Loucy (cell line): Measurements from ENCODE around the gene IL12RB1.
A peak's percentile ranks its signal among the peaks of the same experiment; 100 is the strongest.

ENCODE experiments used
- CTCF ChIP-seq: fragments of 200-600 bp; sonication (generic); conservative IDR thresholded peaks from 2 replicates; pipeline ENCODE4 v1.5.1; 2014; ENCODE audit warnings: mild to moderate bottlenecking, antibody characterized with exemption, low read length
- EZH2phosphoT487 ChIP-seq: fragments of 200-600 bp; IDR thresholded peaks from 2 replicates; pipeline ENCODE4 v1.6.1; 2018; ENCODE audit warnings: antibody characterized with exemption, mild to moderate bottlenecking, moderate library complexity, borderline replicate concordance

- peak; percentile 96 for TF ChIP-seq CTCF
- no peak for TF ChIP-seq EZH2phosphoT487
Measured at GRCh38 chr19:18058208-18059009, 28.3 kb downstream of the IL12RB1 start.
